GM12878 (cell line): ENCODE results near the gene DEFB124.

ENCODE experiments used
- CEBPB ChIP-seq, 2 experiments: fragments of 150-350 bp in 1 of 2; IDR thresholded peaks; 2 replicates each; pipeline ENCODE4 v1.6.1; 2012 to 2014; ENCODE audit warnings: low read depth in 2 of 2, low read length in 2 of 2, borderline replicate concordance in 1 of 2, inconsistent platforms in 1 of 2
- CHD4 ChIP-seq: fragments of 200-600 bp; sonication (generic); IDR thresholded peaks from 2 replicates; pipeline ENCODE4 v1.6.1; 2016; ENCODE audit warnings: mild to moderate bottlenecking
- EGR1 ChIP-seq, 2 experiments: IDR thresholded peaks; 1 replicate in 1 of 2; 2 replicates in 1 of 2; pipeline ENCODE4 v1.6.1; 2011 to 2012; ENCODE audit warnings: low read depth in 2 of 2, low read length in 2 of 2, borderline replicate concordance in 1 of 2, mild to moderate bottlenecking in 1 of 2, moderate library complexity in 1 of 2
- ETV6 ChIP-seq, 2 experiments: fragments of 450-650 bp in 1 of 2; IDR thresholded peaks in 1 of 2; conservative IDR thresholded peaks in 1 of 2; 2 replicates each; pipeline ENCODE4 v1.6.1; 2014; ENCODE audit warnings: antibody characterized with exemption in 1 of 2, borderline replicate concordance in 1 of 2, low read depth in 1 of 2, mild to moderate bottlenecking in 1 of 2, moderate library complexity in 1 of 2
- IKZF2 ChIP-seq, 2 experiments: fragments of 450-650 bp; IDR thresholded peaks; 2 replicates each; pipeline ENCODE4 v1.6.1; 2017; ENCODE audit warnings: mild to moderate bottlenecking in 2 of 2, moderate library complexity in 2 of 2
- JUND ChIP-seq: IDR thresholded peaks from 2 replicates; pipeline ENCODE4 v1.6.1; 2012; ENCODE audit warnings: low read depth, mild to moderate bottlenecking, low read length, improper control_type of control experiment, moderate library complexity
- MYC ChIP-seq: IDR thresholded peaks from 2 replicates; pipeline ENCODE4 v1.6.1; 2011; ENCODE audit warnings: mild to moderate bottlenecking, low read length, moderate library complexity, inconsistent platforms; ENCODE audit not compliant: insufficient read depth, insufficient replicate concordance, insufficient read length, severe bottlenecking
- POLR2A ChIP-seq: IDR thresholded peaks from 2 replicates; pipeline ENCODE4 v1.6.1; 2011; ENCODE audit warnings: low read depth, mild to moderate bottlenecking, low read length
- POLR2AphosphoS5 ChIP-seq: IDR thresholded peaks from 2 replicates; pipeline ENCODE4 v1.6.1; 2011; ENCODE audit warnings: mild to moderate bottlenecking, low read length, inconsistent platforms
- RFX5 ChIP-seq: IDR thresholded peaks from 2 replicates; pipeline ENCODE4 v1.6.1; 2011; ENCODE audit warnings: low read depth, low read length, improper control_type of control experiment
- SRF ChIP-seq, 2 experiments: IDR thresholded peaks; 2 replicates each; pipeline ENCODE4 v1.6.1; 2011; ENCODE audit warnings: low read depth in 2 of 2, low read length in 2 of 2, mild to moderate bottlenecking in 1 of 2, moderate library complexity in 1 of 2
- TF ChIP-seq, protein P1 (sequence below), 3 experiments: IDR thresholded peaks in 2 of 3; conservative IDR thresholded peaks in 1 of 3; 2 replicates each; pipeline ENCODE4 v1.5.1; 2011; ENCODE audit warnings: low read depth in 3 of 3, low read length in 3 of 3, mild to moderate bottlenecking in 3 of 3, control low read depth in 2 of 3, moderate library complexity in 2 of 3, inconsistent platforms in 1 of 3, mixed read lengths in 1 of 3; ENCODE audit not compliant: control insufficient read depth in 2 of 3, insufficient read depth in 1 of 3; ENCODE audit errors: extremely low read depth in 1 of 3
- TF ChIP-seq, protein P2 (sequence below): IDR thresholded peaks from 2 replicates; pipeline ENCODE4 v1.6.1; 2012; ENCODE audit warnings: improper control_type of control experiment, low read depth, low read length; ENCODE audit not compliant: insufficient replicate concordance
- TF ChIP-seq, protein P3 (sequence below): IDR thresholded peaks from 2 replicates; pipeline ENCODE4 v1.6.1; 2012; ENCODE audit warnings: low read depth, low read length, improper control_type of control experiment

DNA sequence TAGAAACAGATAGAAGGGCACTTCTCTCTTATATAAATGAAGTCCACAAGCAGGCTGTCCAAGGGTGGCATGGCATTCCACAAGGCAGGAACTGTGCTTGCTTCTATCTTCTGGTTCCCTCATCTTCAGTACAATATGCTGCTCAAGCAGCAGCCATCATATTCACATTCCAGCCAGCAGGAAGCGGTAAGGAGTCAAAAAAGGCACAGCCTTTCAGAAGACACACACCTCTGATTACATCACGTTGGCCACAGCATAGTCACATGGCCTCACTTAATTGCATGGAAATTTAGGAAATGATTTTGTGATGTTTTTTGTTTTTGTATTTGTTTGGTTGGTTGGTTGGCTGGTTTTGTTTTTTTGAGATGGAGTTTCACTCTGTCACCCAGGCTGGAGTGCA is 19.2 kb upstream of the DEFB124 start:
- no peak for TF ChIP-seq ETV6 (conservative IDR thresholded peaks at IDR 0.05 in 1 of 2, IDR thresholded peaks at IDR 0.05 in 1 of 2; ENCODE audit: borderline replicate concordance in 1 of 2, low read depth in 1 of 2)
- no peak for TF ChIP-seq JUND
- no peak for TF ChIP-seq CHD4
- TF ChIP-seq CEBPB (IDR thresholded peaks at IDR 0.05; ENCODE audit: borderline replicate concordance in 1 of 2, low read depth in 2 of 2, low read length in 2 of 2) = no peak
- TF ChIP-seq, protein P1, sequence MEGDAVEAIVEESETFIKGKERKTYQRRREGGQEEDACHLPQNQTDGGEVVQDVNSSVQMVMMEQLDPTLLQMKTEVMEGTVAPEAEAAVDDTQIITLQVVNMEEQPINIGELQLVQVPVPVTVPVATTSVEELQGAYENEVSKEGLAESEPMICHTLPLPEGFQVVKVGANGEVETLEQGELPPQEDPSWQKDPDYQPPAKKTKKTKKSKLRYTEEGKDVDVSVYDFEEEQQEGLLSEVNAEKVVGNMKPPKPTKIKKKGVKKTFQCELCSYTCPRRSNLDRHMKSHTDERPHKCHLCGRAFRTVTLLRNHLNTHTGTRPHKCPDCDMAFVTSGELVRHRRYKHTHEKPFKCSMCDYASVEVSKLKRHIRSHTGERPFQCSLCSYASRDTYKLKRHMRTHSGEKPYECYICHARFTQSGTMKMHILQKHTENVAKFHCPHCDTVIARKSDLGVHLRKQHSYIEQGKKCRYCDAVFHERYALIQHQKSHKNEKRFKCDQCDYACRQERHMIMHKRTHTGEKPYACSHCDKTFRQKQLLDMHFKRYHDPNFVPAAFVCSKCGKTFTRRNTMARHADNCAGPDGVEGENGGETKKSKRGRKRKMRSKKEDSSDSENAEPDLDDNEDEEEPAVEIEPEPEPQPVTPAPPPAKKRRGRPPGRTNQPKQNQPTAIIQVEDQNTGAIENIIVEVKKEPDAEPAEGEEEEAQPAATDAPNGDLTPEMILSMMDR (IDR thresholded peaks at IDR 0.05 in 2 of 3, conservative IDR thresholded peaks at IDR 0.05 in 1 of 3; ENCODE audit: control insufficient read depth in 2 of 3, extremely low read depth in 1 of 3, insufficient read depth in 1 of 3, low read depth in 3 of 3, low read length in 3 of 3) = no peak
- TF ChIP-seq RFX5 = no peak
- TF ChIP-seq EGR1 (IDR thresholded peaks at IDR 0.05; ENCODE audit: borderline replicate concordance in 1 of 2, low read depth in 2 of 2, low read length in 2 of 2) = no peak
- no peak for TF ChIP-seq IKZF2 (IDR thresholded peaks at IDR 0.05)
- no peak for TF ChIP-seq POLR2AphosphoS5
- TF ChIP-seq, protein P2, sequence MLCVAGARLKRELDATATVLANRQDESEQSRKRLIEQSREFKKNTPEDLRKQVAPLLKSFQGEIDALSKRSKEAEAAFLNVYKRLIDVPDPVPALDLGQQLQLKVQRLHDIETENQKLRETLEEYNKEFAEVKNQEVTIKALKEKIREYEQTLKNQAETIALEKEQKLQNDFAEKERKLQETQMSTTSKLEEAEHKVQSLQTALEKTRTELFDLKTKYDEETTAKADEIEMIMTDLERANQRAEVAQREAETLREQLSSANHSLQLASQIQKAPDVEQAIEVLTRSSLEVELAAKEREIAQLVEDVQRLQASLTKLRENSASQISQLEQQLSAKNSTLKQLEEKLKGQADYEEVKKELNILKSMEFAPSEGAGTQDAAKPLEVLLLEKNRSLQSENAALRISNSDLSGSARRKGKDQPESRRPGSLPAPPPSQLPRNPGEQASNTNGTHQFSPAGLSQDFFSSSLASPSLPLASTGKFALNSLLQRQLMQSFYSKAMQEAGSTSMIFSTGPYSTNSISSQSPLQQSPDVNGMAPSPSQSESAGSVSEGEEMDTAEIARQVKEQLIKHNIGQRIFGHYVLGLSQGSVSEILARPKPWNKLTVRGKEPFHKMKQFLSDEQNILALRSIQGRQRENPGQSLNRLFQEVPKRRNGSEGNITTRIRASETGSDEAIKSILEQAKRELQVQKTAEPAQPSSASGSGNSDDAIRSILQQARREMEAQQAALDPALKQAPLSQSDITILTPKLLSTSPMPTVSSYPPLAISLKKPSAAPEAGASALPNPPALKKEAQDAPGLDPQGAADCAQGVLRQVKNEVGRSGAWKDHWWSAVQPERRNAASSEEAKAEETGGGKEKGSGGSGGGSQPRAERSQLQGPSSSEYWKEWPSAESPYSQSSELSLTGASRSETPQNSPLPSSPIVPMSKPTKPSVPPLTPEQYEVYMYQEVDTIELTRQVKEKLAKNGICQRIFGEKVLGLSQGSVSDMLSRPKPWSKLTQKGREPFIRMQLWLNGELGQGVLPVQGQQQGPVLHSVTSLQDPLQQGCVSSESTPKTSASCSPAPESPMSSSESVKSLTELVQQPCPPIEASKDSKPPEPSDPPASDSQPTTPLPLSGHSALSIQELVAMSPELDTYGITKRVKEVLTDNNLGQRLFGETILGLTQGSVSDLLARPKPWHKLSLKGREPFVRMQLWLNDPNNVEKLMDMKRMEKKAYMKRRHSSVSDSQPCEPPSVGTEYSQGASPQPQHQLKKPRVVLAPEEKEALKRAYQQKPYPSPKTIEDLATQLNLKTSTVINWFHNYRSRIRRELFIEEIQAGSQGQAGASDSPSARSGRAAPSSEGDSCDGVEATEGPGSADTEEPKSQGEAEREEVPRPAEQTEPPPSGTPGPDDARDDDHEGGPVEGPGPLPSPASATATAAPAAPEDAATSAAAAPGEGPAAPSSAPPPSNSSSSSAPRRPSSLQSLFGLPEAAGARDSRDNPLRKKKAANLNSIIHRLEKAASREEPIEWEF = no peak
- TF ChIP-seq, protein P3, sequence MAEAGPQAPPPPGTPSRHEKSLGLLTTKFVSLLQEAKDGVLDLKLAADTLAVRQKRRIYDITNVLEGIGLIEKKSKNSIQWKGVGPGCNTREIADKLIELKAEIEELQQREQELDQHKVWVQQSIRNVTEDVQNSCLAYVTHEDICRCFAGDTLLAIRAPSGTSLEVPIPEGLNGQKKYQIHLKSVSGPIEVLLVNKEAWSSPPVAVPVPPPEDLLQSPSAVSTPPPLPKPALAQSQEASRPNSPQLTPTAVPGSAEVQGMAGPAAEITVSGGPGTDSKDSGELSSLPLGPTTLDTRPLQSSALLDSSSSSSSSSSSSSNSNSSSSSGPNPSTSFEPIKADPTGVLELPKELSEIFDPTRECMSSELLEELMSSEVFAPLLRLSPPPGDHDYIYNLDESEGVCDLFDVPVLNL = no peak
- no peak for TF ChIP-seq MYC
- no peak for TF ChIP-seq POLR2A
- no peak for TF ChIP-seq SRF (IDR thresholded peaks at IDR 0.05; ENCODE audit: low read depth in 2 of 2, low read length in 2 of 2)
